ENCODE results near the gene SLC4A7.
A peak's percentile ranks its signal among the peaks of the same experiment; 100 is the strongest.

SLC4A7 gene

GRCh38 chr3:27468283-27468886 lies 15.8 kb downstream of the SLC4A7 start:
- H3K27ac ChIP-seq, result no peak overlapping the region
- no peaks in the 10 kb centered on the region for H3K36me3 ChIP-seq
- no peaks in the 10 kb centered on the region for H3K9me3 ChIP-seq
- no peak overlapping the region for H3K4me3 ChIP-seq
- TF ChIP-seq, protein P1, sequence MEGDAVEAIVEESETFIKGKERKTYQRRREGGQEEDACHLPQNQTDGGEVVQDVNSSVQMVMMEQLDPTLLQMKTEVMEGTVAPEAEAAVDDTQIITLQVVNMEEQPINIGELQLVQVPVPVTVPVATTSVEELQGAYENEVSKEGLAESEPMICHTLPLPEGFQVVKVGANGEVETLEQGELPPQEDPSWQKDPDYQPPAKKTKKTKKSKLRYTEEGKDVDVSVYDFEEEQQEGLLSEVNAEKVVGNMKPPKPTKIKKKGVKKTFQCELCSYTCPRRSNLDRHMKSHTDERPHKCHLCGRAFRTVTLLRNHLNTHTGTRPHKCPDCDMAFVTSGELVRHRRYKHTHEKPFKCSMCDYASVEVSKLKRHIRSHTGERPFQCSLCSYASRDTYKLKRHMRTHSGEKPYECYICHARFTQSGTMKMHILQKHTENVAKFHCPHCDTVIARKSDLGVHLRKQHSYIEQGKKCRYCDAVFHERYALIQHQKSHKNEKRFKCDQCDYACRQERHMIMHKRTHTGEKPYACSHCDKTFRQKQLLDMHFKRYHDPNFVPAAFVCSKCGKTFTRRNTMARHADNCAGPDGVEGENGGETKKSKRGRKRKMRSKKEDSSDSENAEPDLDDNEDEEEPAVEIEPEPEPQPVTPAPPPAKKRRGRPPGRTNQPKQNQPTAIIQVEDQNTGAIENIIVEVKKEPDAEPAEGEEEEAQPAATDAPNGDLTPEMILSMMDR (IDR thresholded peaks at IDR 0.05), result no peak
- intact Hi-C loops (cut with DNase I; ENCODE audit: low total_unique reads), result loop anchor here (10.0 kb wide), 1 partner anchor 154 kb away; no protein-coding TSS in a partner anchor
- no peak for DNase-seq
- H3K4me1 ChIP-seq, result peaks cover 0 to 30% (median 11%) of the 10 kb centered on the region in 4 donors
- H3K27me3 ChIP-seq, result no peaks in the 10 kb centered on the region

DNA sequence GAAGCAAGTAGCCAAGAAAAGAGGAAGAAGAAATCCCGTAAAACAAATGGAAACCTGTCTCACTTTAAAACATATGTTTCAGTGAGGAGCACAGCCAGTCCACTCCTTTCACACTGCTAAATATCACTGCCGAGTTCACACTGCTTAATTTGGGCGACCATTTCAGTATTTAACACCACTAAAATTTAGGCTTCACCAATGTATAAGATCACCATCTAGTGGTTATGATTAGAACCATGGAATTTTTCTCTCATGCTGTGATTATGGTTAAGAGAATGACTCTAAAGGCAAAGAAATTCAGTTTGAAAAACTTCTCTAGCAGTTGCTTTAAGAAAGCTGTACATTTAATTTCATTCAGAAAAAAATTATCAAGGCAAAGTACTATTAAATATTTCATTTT lies 16.6 kb downstream of the SLC4A7 start:
- Histone ChIP-seq H3K4me1 (peaks cover 0 to 30% (median 11%) of the 10 kb centered on the region in 4 donors), H3K4me3 (no peak overlapping the region), H3K36me3 (no peaks in the 10 kb centered on the region), H3K27me3 (no peaks in the 10 kb centered on the region), H3K27ac (peak overlapping the region in 1 of 2 donors; percentile 9), H3K9me3 (no peaks in the 10 kb centered on the region)
- intact Hi-C loops (cut with DNase I; ENCODE audit: low total_unique reads), result loop anchor here (10.0 kb wide), 1 partner anchor 153 kb away; no protein-coding TSS in a partner anchor
- TF ChIP-seq, protein P1 (IDR thresholded peaks at IDR 0.05), result peak; percentile 53 to 65
- no peak for DNase-seq

- Histone ChIP-seq H3K4me1 (peaks cover 0 to 24% (median 9%) of the 10 kb centered on the region in 4 donors), H3K36me3 (no peaks in the 10 kb centered on the region), H3K9me3 (no peaks in the 10 kb centered on the region), H3K27me3 (no peaks in the 10 kb centered on the region), H3K4me3 (no peak overlapping the region), H3K27ac (no peak overlapping the region)
- intact Hi-C loops (cut with DNase I; ENCODE audit: low total_unique reads), result loop anchor here (10.0 kb wide), 1 partner anchor 150 kb away; no protein-coding TSS in a partner anchor
- TF ChIP-seq, protein P1 (IDR thresholded peaks at IDR 0.05), result no peak
- DNase-seq, result no peak
These were observed 19.5 kb downstream of the SLC4A7 start for GRCh38 chr3:27464646-27465045.

DNA sequence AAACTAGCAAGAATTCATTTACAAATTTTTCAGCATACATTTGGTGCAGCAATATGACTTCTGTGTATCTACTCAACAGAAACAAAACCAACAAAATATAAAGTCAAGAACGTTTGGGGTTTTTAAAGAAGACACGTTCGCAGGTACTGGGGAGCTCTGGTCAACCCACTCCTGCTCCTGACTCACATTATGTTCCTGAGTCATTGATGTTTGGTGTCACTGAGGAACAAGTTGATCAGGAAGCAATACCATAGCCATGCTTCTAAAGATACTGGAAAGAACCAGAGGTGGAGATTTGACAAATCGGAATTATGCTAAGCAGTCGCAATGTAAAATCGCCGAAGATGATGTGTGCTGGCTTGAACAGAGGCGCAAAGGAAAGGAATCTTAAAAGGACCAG lies 22.0 kb downstream of the SLC4A7 start:
- H3K4me1 ChIP-seq, result peaks cover 0 to 7% (median 5%) of the 10 kb centered on the region in 4 donors
- no peaks in the 10 kb centered on the region for H3K27me3 ChIP-seq
- DNase-seq, result no peak
- H3K27ac ChIP-seq, result no peak overlapping the region
- H3K4me3 ChIP-seq, result no peak overlapping the region
- intact Hi-C loops (cut with DNase I; ENCODE audit: low total_unique reads), result loop anchor here (10.0 kb wide), 1 partner anchor 147 kb away; no protein-coding TSS in a partner anchor
- no peaks in the 10 kb centered on the region for H3K36me3 ChIP-seq
- TF ChIP-seq, protein P1 (IDR thresholded peaks at IDR 0.05), result no peak
- H3K9me3 ChIP-seq, result no peaks in the 10 kb centered on the region

DNA sequence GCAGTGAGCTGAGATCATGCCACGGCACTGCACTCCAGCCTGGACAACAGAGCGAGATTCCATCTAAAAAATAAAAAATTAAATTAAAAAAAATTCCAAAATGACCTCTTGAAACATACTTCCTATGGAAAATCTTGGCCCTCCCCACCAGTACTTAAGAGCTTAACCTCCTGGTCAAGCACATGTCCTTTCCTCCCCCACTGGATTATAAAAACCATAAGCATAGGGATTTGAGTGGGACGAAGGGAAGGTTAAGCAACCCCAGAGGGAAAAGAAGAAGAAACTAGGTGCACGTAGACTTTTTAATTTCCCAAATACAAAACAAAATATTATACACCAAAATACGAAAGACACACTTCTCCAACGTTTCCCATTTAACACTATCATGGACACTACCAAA lies 25.3 kb downstream of the SLC4A7 start:
- Histone ChIP-seq H3K27ac (no peak overlapping the region), H3K4me1 (peaks cover 0 to 33% (median 4%) of the 10 kb centered on the region in 4 donors), H3K4me3 (no peak overlapping the region), H3K27me3 (no peaks in the 10 kb centered on the region), H3K36me3 (no peaks in the 10 kb centered on the region), H3K9me3 (no peaks in the 10 kb centered on the region)
- TF ChIP-seq, protein P1 (IDR thresholded peaks at IDR 0.05), result no peak
- DNase-seq, result no peak
- intact Hi-C loops (cut with DNase I; ENCODE audit: low total_unique reads), result no loop called here

Data from tibial artery (tissue), 4 donors.